ENCODE data around the gene SLC30A2.

SLC30A2 gene

GRCh38 chr1:26038477-26038876 lies 7.4 kb downstream of the SLC30A2 start:
- DNase-seq = no peak

GRCh38 chr1:26037904-26038303 lies 8.0 kb downstream of the SLC30A2 start:
- no peak for DNase-seq

- DNase-seq = no peak
Measured at GRCh38 chr1:26036756-26037281, 9.1 kb downstream of the SLC30A2 start.

- DNase-seq = no peak
Measured at GRCh38 chr1:26035959-26036755, 9.8 kb downstream of the SLC30A2 start.

GRCh38 chr1:26035203-26035958 lies 10.5 kb downstream of the SLC30A2 start:
- DNase-seq = peak; percentile 79

GRCh38 chr1:26034504-26035202 lies 11.3 kb downstream of the SLC30A2 start:
- no peak for DNase-seq

- no peak for DNase-seq
Measured at GRCh38 chr1:26032656-26033357, 13.1 kb downstream of the SLC30A2 start.

- DNase-seq = no peak
Measured at GRCh38 chr1:26031611-26032220, 14.2 kb downstream of the SLC30A2 start.

- no peak for DNase-seq
Measured at GRCh38 chr1:26031196-26031595, 14.7 kb downstream of the SLC30A2 start.

- DNase-seq = no peak
Measured at GRCh38 chr1:26029864-26030481, 15.9 kb downstream of the SLC30A2 start.

GRCh38 chr1:26029054-26029863 lies 16.7 kb downstream of the SLC30A2 start:
- no peak for DNase-seq

GRCh38 chr1:26028490-26028980 lies 17.4 kb downstream of the SLC30A2 start:
- DNase-seq = no peak

- peak; percentile 36 for DNase-seq
Measured at GRCh38 chr1:26027716-26028489, 18.0 kb downstream of the SLC30A2 start.

- DNase-seq = no peak
Measured at GRCh38 chr1:26025517-26025916, 20.4 kb downstream of the SLC30A2 start.

GRCh38 chr1:26025060-26025459 lies 20.9 kb downstream of the SLC30A2 start:
- DNase-seq = no peak

- DNase-seq = no peak
Measured at GRCh38 chr1:26023826-26024225, 22.1 kb downstream of the SLC30A2 start.

GRCh38 chr1:26023009-26023408 lies 22.9 kb downstream of the SLC30A2 start:
- DNase-seq = peak; percentile 27

GRCh38 chr1:26022404-26022779 lies 23.5 kb downstream of the SLC30A2 start:
- DNase-seq = no peak

GRCh38 chr1:26021647-26022403 lies 24.1 kb downstream of the SLC30A2 start, which contains the start of gene EXTL1:
EXTL1 (plus strand) TSS chr1:26021775; CDS start chr1:26022647, 872 bp downstream.
- peak; percentile 90 for DNase-seq
